GM18505 (cell line): Measurements from ENCODE around the gene RNASEL.
"Not testable (repeated sequence)": the region's sequence is repeated elsewhere in the genome, so short reads cannot be mapped to it uniquely, and the experiment has no call there.

Experiments used
- ATAC-seq: cut with Tn5 transposase; IDR thresholded peaks from one replicate; pipeline ENCODE4 v1.9.1; 2021; ENCODE audit not compliant: unreplicated experiment
- POLR2A ChIP-seq: IDR thresholded peaks from 4 replicates; pipeline ENCODE4 v1.6.1; 2011; ENCODE audit warnings: borderline replicate concordance; ENCODE audit not compliant: insufficient read depth, insufficient read length; ENCODE audit errors: extremely low read depth

Gene RNASEL

DNA sequence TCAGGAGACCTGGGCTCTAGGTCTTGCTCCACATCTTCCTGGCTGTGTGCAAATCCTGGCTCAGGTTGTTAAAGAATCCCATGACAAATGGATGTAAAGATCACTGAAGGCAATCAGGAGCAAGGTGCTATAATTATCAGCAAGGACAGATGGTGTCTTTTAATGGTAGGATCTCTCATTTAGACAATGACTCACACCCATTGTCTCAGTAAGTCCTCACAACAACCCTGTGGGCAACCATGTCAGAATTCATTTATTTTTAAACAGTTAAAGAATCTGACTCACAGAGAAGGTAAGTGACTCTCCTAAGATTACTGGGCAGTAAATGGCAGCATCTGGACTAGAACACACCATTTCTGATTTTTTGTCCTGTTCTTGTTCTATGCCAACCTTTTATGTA is 32.8 kb downstream of the RNASEL start:
- TF ChIP-seq POLR2A = no peak
- ATAC-seq = no peak

DNA sequence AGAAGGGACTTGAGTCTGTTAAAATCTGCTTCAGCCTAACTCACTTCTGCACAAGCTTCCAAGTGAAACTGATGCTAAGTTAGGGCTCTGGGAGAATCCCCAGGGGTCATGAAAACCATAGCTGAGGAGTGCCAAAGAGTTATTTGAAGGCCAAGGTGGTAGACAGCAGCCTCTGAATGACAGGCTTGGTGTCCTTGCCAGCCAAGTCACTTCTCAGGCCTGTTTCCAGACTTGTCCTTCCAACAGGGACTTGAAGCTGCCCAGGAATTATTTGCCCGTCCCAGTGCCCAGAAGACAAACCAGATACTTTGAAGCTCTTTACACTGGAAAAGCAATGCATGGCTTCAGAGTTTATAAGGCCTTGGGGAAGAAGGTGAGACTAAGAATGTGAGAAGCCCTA is 33.6 kb downstream of the RNASEL start:
- no peak for ATAC-seq
- no peak for TF ChIP-seq POLR2A

DNA sequence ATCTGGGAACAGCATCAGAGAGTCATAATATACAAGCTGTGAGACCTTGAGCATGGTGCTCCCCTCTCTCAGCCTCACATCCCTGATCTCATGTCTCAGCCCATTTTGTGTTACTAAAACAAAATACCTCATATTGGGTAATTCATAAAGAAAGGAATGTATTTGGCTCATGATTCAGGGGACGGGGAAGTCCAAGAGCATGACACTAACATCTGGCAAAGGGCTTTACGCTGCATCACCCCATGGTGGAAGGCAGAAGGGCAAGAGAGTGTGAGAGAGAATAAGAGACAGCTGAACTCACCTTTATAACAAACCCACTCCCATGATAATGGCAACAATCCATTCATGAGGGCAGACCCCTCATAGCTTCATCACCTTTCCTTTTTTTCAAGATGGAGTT is 36.5 kb downstream of the RNASEL start:
- TF ChIP-seq POLR2A = no peak
- no peak for ATAC-seq

DNA sequence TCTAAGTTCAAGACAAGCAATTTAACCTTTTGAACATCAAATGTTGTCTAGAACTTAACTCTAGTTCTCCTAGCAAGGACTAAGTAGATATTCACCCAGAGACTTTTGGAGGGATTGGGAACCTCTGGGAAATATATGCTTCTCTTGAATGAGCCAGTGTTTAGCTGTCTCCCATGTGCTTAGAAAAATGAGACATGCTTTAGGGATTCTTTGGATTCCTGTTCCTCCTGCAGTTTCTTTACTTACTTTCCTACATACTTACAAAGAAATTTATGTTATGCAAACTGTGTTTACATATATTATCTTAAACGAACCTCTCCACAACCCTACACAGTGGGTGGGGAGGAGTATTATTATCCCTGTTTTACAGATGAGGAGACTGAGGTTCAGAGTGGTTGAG is 39.2 kb downstream of the RNASEL start:
- no peak for TF ChIP-seq POLR2A
- ATAC-seq = no peak

DNA sequence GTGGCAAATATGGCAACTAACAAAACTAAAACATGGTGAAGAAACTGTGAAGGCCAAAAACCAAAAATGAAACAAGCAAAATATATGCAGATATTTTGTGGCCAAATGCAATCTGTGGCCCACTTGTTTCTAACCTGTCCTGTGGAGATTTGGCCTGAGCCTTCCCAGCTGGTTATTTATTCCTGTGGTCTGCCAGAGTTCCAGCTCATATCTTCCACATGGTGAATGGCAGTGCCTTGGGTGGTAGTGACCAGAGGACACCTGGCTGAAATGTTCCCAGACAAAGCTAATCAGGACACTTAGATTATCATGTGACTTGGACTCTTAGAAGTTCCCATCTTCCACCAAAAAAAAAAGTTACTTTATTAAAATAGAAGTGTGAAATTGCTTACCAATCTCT is 39.7 kb downstream of the RNASEL start:
- no peak for ATAC-seq
- TF ChIP-seq POLR2A = no peak

DNA sequence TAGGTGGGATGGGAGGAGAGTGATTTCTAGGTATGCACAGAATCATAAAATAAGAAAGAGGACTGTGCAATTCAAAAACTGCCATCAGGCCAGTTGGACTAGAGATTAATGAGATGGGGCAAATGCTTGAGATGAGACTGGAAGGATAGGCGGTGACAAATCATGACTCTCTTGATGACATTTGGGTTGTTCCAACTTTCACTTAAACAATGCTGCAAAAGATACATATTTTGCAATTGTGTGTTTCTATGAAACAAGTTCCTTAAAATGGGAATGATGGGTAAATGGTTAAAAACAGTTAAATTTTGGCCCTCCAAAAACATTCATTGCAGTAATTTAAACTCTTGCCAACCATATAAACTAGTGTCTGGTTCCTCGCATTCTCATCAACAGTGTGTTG is 55.2 kb downstream of the RNASEL start:
- TF ChIP-seq POLR2A = no peak
- no peak for ATAC-seq

DNA sequence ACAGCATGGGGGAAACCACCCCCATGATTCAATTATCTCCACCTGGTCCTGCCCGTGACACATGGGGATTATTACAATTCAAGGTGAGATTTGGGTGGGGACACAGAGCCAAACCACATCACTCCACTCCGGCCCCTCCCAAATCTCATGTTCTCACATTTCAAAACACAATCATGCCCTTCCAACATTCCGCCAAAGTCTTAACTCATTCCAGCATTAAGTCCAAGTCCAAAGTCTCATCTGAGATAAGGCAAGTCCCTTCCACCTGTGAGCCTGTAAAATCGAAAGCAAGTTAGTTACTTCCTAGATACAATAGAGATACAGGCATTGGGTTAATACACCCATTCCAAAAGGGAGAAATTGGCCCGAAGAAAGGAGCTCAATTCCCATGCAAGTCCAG is 60.9 kb downstream of the RNASEL start:
- ATAC-seq = not testable (repeated sequence)

DNA sequence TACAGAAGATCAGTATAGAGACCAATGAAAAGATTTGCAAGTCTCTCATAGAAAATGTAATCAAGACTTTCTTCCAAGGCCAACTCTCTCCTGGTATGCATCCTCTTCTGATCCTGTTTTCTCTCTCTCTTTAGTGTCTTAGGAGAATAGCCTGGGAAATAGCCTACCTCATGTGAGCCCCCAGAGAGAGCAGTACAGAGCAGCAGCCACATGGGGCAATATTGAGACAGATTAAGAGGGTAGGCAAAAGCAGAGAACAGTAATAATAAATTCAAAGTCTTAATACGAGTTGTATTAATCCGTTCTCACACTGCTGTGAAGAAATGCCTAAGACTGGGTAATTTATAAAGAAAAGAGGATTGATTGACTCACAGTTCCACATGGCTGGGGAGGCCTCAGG is 61.4 kb downstream of the RNASEL start:
- TF ChIP-seq POLR2A = no peak

DNA sequence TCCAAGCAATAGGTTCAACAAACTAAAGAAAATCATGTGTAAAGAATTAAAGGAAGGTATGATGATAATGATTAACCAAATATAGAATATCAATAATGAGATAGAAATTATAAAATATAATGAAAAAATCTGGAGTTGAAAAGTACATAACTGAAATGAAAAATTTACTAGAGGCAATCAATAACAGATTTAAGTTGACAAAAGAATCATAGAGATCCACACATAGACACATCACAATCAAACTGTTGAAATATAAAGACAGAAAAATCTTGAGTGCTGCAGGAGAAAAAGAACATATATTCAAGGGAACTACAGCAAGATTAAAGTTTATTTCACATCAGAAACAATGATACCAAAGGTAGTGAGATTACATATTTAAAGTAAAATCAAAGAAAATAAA is 63.7 kb downstream of the RNASEL start:
- ATAC-seq = no peak
- no peak for TF ChIP-seq POLR2A

More for the DNA sequence above, 61.4 kb downstream of the RNASEL start:
- no peak for ATAC-seq
